K562 (cell line): ENCODE results near the gene NPM1. TPM values are rescaled to one million over a fixed set of nuclear protein-coding genes. Genes with fewer than 3 reads are reported as not detected.

Experiments
- ATAC-seq: fragments of 200-7000 bp; cut with Tn5 transposase; 3 replicates; pipeline ENCODE4 v1.9.1; 2020; ENCODE audit warnings: moderate library complexity
- BruUV-seq: library from RNA; stranded (reverse); fragments of 400-500 nt; replicated peaks from 2 replicates; lab custom pipeline; 2021; lab: Mats Ljungman, UMichigan
- CTCF ChIA-PET: fragments of 300-600 bp; formaldehyde crosslinking; extraction: SDS; loops from one replicate; lab custom pipeline; 2021; ENCODE audit warnings: low intra/inter-chr PET ratio; lab: Yijun Ruan, JAX
- POLR2A ChIA-PET: fragments of 300-600, 350-650 bp; sonication (Branson Sonifier 250); formaldehyde crosslinking; extraction: SDS; loops from one replicate; lab custom pipeline; 2021; ENCODE audit warnings: antibody characterized with exemption, inconsistent platforms; lab: Yijun Ruan, JAX
- DNase-seq, 4 experiments: peaks; one replicate each; pipeline versions ENCODE4 v3.0.0 to v3.0.0-alpha.2; 2011 to 2018; ENCODE audit warnings: low spot score in 3 of 4, mixed read lengths in 3 of 4; ENCODE audit errors: extremely low read depth in 1 of 4
- FAIRE-seq: peaks from 2 replicates; lab custom pipeline; 2011; peaks lifted over from hg19 to GRCh38; lab: Jason Lieb, UNC
- H2AFZ ChIP-seq: 2 replicates; pipeline ENCODE4 v1.6.0; 2011; ENCODE audit warnings: low read depth, low read length, control low read depth, inconsistent platforms
- H3K27ac ChIP-seq: fragments of 200-600 bp; 3 replicates; pipeline ENCODE4 v1.8.0; 2011; ENCODE audit warnings: low read depth, mild to moderate bottlenecking, control low read depth, inconsistent platforms, low read length, moderate library complexity, mixed read lengths; ENCODE audit errors: extremely low read depth
- H3K27me3 ChIP-seq, 2 experiments: fragments of 300-600 bp in 1 of 2; 2 replicates in 1 of 2; 3 replicates in 1 of 2; pipeline versions ENCODE4 v1.6.0 to v1.8.0; 2011; ENCODE audit warnings: inconsistent platforms in 2 of 2, low read length in 2 of 2, mild to moderate bottlenecking in 1 of 2, mixed read lengths in 1 of 2, moderate library complexity in 1 of 2; ENCODE audit not compliant: control insufficient read depth in 2 of 2, insufficient read depth in 2 of 2
- H3K36me3 ChIP-seq: fragments of 300-600 bp; 3 replicates; pipeline ENCODE4 v1.8.0; 2011; ENCODE audit warnings: mild to moderate bottlenecking, low read length, inconsistent platforms; ENCODE audit not compliant: control insufficient read depth, insufficient read depth
- H3K4me1 ChIP-seq, 2 experiments: fragments of 200-600 bp in 1 of 2; replicated peaks in 1 of 2; 2 replicates in 1 of 2; 3 replicates in 1 of 2; pipeline versions ENCODE4 v1.5.1 to v1.8.0; 2011; ENCODE audit warnings: inconsistent platforms in 2 of 2, low read length in 2 of 2, mild to moderate bottlenecking in 1 of 2, mixed read lengths in 1 of 2, moderate library complexity in 1 of 2; ENCODE audit not compliant: control insufficient read depth in 2 of 2, insufficient read depth in 2 of 2
- H3K4me2 ChIP-seq: 2 replicates; pipeline ENCODE4 v1.6.1; 2011; ENCODE audit warnings: low read length, control low read depth, inconsistent platforms, mixed read lengths; ENCODE audit not compliant: insufficient read depth
- H3K4me3 ChIP-seq: fragments of 200-600 bp; sonication (generic), shearing (Covaris generic); 2 replicates; pipeline ENCODE4 v1.5.1; 2016; ENCODE audit warnings: control low read depth, inconsistent platforms
- H3K79me2 ChIP-seq: fragments of 200-600 bp; 3 replicates; pipeline ENCODE4 v1.8.0; 2011; ENCODE audit warnings: low read length, inconsistent platforms; ENCODE audit not compliant: control insufficient read depth, insufficient read depth
- H3K9ac ChIP-seq, 2 experiments: 2 replicates each; pipeline versions ENCODE4 v1.6.0 to v1.6.1; 2011; ENCODE audit warnings: low read depth in 2 of 2, low read length in 2 of 2, control low read depth in 1 of 2, inconsistent platforms in 1 of 2, mild to moderate bottlenecking in 1 of 2, mixed read lengths in 1 of 2; ENCODE audit not compliant: insufficient read depth in 1 of 2
- H3K9me1 ChIP-seq: one replicate; pipeline ENCODE4 v1.6.0; 2011; ENCODE audit warnings: inconsistent platforms, mild to moderate bottlenecking, low read length, moderate library complexity; ENCODE audit not compliant: control insufficient read depth, insufficient read depth
- H3K9me3 ChIP-seq: replicated peaks from 2 replicates; pipeline ENCODE4 v1.5.1; 2011; ENCODE audit warnings: low read depth, low read length, inconsistent platforms; ENCODE audit not compliant: control insufficient read depth, insufficient read depth
- H4K20me1 ChIP-seq: replicated peaks from 2 replicates; pipeline ENCODE4 v1.6.1; 2011; ENCODE audit warnings: low read length, inconsistent platforms, mixed read lengths; ENCODE audit not compliant: control insufficient read depth, insufficient read depth
- ESRRA ChIP-seq: fragments of 450-650 bp; IDR thresholded peaks from 2 replicates; pipeline ENCODE4 v1.6.1; 2014; ENCODE audit warnings: low read depth, mild to moderate bottlenecking, moderate library complexity, borderline replicate concordance
- HDAC2 ChIP-seq: fragments of 450-650 bp; IDR thresholded peaks from 2 replicates; pipeline ENCODE4 v1.6.1; 2016; ENCODE audit warnings: mild to moderate bottlenecking
- ILF3 ChIP-seq: fragments of 450-650 bp; IDR thresholded peaks from 2 replicates; pipeline ENCODE4 v1.6.1; 2018; ENCODE audit warnings: antibody characterized with exemption, mild to moderate bottlenecking, moderate library complexity, borderline replicate concordance
- IRF2 ChIP-seq: sonication (generic); formaldehyde crosslinking; IDR thresholded peaks from 2 replicates; pipeline ENCODE4 v1.8.1; 2022; ENCODE audit warnings: mild to moderate bottlenecking, missing genetic modification reagents
- NFATC3 ChIP-seq: fragments of 450-650 bp; IDR thresholded peaks from 2 replicates; pipeline ENCODE4 v1.6.1; 2017; ENCODE audit warnings: mild to moderate bottlenecking
- RAD51 ChIP-seq: fragments of 450-650 bp; IDR thresholded peaks from 2 replicates; pipeline ENCODE4 v1.7.1; 2016; ENCODE audit warnings: low read depth, mild to moderate bottlenecking, borderline replicate concordance
- SMARCA5 ChIP-seq: fragments of 450-650 bp; IDR thresholded peaks from 2 replicates; pipeline ENCODE4 v1.6.1; 2016
- TAF1 ChIP-seq: IDR thresholded peaks from 2 replicates; pipeline ENCODE4 v1.6.1; 2011; ENCODE audit warnings: mild to moderate bottlenecking, low read length, moderate library complexity; ENCODE audit not compliant: insufficient read depth, control insufficient read depth, severe bottlenecking; ENCODE audit errors: extremely low read depth
- ZNF830 ChIP-seq: fragments of 250-450 bp; sonication (Bioruptor Pico); IDR thresholded peaks from 2 replicates; pipeline ENCODE4 v1.5.0; 2021; ENCODE audit warnings: mild to moderate bottlenecking
- WGBS: fragments of 100-300 bp; shearing (Covaris generic); methylation state at CpG from one replicate; pipeline ENCODE4 v1.1.6; 2016; ENCODE audit warnings: low coverage, mixed read lengths; ENCODE audit not compliant: insufficient coverage; ENCODE audit errors: missing lambda C conversion rate; 5-methylcytosine and 5-hydroxymethylcytosine counted together
- in situ Hi-C: fragments of 300-500 bp; cut with MboI; formaldehyde crosslinking; loops from 4 replicates; pipeline ENCODE4 v1.15.0; 2018; ENCODE audit warnings: inconsistent platforms, mixed read lengths
- intact Hi-C: fragments of 100-400 bp; cut with micrococcal nuclease; formaldehyde crosslinking; loops from 2 replicates; pipeline ENCODE4 v1.14.2; 2022
- polyA plus RNA-seq, 8 experiments: library from polyadenylated mRNA; depleted of rRNA in 4 of 8; stranded (reverse) in 5 of 8; unstranded in 3 of 8; fragments of >200 nt; fragmentation: Nextera tagmentation in 2 of 8; fragmentation: Illumina TruSeq in 1 of 8; extraction: Ambion mirVana in 2 of 8; extraction: Trizol in 1 of 8; gene quantifications; 2 replicates each; pipeline versions ENCODE4 v1.2.1 to v1.2.3, GENCODE V29; 2011 to 2014; ENCODE audit warnings: inconsistent platforms in 1 of 8, missing spikeins in 1 of 8
- total RNA-seq, 7 experiments: library from RNA; depleted of rRNA in 6 of 7; stranded (reverse); fragments of >200 nt in 6 of 7; fragmentation: Illumina TruSeq in 2 of 7; extraction: Trizol in 2 of 7; gene quantifications; 2 replicates each; pipeline versions ENCODE4 v1.2.1 to v1.2.3, GENCODE V29; 2011 to 2021; ENCODE audit warnings: low replicate concordance in 1 of 7
- TF ChIP-seq, protein P1 (sequence below): sonication (generic); formaldehyde crosslinking; IDR thresholded peaks from 2 replicates; pipeline ENCODE4 v1.8.0; 2023; ENCODE audit warnings: mild to moderate bottlenecking, missing genetic modification reagents
- TF ChIP-seq, protein P2 (sequence below): IDR thresholded peaks from 2 replicates; pipeline ENCODE4 v1.6.1; 2014; ENCODE audit warnings: antibody characterized with exemption
- TF ChIP-seq, protein P3 (sequence below): fragments of 200-800 bp; sonication (Bioruptor generic); IDR thresholded peaks from 2 replicates; pipeline ENCODE4 v1.6.1; 2017; ENCODE audit warnings: missing genetic modification characterization, missing compliant biosample characterization

NPM1 gene
- total and polyA plus RNA-seq, 9 of the 15 experiments (the other 6 are each of a cell fraction or from before 2014, with no cell fraction given), result 2,438 to 6,909 (median 5,639) TPM

DNA sequence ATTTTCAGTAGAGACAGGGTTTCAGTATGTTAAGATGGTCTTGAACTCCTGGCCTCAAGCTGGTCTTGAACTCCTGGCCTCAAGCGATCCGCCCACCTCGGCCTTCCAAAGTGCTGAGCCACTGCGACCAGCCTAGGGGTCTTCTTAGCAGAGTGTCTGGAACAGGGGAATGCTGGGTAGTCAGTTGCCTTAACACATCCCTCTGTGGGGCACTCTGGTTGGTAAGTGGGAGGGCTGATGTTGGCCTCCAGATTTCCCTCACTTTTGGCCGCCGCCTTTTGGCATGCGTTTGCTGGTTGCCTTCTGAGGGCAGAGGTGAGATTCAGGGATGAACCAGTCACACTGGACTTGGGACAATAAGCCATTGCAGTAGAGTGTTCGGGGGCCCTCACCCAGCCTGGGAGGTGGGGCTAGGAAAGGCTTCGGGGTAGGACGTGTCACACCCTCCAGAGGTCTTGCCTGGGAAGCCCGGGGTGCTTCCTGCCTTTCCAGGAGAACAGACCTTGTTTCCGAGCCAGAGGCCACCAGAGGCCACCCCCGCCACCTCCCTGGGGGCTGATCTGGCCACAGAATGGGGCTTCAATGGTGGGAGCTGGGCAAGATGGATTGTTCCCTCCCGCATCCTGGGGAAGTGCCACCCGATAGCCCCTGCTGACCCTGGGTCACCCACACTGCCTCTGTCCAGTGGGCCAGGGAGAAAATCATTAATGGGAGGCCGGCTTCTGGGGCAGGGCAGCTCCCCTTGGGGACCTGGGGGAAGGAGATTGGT lies 45.1 kb downstream of the NPM1 start:
- ChIA-PET POLR2A (no interaction called here), CTCF (no interaction called here)
- Histone ChIP-seq H3K4me1 (peaks cover 5 to 18% of the 10 kb centered on the region in 2 experiments; a peak in 3 of 5 replicates), H3K27me3 (peaks cover 0 to 22% of the 10 kb centered on the region in 2 experiments; a peak in 3 of 5 replicates), H4K20me1 (peaks cover 14% of the 10 kb centered on the region; the same call in 1 of the 2 replicates), H3K9me1 (no peaks in the 10 kb centered on the region), H3K4me3 (no peak overlapping the region), H3K9ac (peak overlapping the region in 1 of 2 experiments; percentile 58; a peak in 2 of 4 replicates), H3K9me3 (no peaks in the 10 kb centered on the region), H3K79me2 (no peaks in the 10 kb centered on the region), H3K4me2 (no peak overlapping the region), H3K36me3 (no peaks in the 10 kb centered on the region), H2AFZ (no peak overlapping the region), H3K27ac (no peak overlapping the region)
- 33% methylated on average over 16 of the region's 16 CpGs for WGBS
- intact Hi-C loops (no loop called here), in situ Hi-C loops (no loop called here)
- no TSS peak for BruUV-seq
- FAIRE-seq, result no peak
- DNase-seq, result no peak
- ATAC-seq, result no peak
- TF ChIP-seq ZNF830 (CRISPR knock-in tag), result no peak
- TF ChIP-seq SMARCA5, result no peak
- TF ChIP-seq, protein P1, sequence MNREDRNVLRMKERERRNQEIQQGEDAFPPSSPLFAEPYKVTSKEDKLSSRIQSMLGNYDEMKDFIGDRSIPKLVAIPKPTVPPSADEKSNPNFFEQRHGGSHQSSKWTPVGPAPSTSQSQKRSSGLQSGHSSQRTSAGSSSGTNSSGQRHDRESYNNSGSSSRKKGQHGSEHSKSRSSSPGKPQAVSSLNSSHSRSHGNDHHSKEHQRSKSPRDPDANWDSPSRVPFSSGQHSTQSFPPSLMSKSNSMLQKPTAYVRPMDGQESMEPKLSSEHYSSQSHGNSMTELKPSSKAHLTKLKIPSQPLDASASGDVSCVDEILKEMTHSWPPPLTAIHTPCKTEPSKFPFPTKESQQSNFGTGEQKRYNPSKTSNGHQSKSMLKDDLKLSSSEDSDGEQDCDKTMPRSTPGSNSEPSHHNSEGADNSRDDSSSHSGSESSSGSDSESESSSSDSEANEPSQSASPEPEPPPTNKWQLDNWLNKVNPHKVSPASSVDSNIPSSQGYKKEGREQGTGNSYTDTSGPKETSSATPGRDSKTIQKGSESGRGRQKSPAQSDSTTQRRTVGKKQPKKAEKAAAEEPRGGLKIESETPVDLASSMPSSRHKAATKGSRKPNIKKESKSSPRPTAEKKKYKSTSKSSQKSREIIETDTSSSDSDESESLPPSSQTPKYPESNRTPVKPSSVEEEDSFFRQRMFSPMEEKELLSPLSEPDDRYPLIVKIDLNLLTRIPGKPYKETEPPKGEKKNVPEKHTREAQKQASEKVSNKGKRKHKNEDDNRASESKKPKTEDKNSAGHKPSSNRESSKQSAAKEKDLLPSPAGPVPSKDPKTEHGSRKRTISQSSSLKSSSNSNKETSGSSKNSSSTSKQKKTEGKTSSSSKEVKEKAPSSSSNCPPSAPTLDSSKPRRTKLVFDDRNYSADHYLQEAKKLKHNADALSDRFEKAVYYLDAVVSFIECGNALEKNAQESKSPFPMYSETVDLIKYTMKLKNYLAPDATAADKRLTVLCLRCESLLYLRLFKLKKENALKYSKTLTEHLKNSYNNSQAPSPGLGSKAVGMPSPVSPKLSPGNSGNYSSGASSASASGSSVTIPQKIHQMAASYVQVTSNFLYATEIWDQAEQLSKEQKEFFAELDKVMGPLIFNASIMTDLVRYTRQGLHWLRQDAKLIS (CRISPR knock-in tag), result no peak
- TF ChIP-seq, protein P2, sequence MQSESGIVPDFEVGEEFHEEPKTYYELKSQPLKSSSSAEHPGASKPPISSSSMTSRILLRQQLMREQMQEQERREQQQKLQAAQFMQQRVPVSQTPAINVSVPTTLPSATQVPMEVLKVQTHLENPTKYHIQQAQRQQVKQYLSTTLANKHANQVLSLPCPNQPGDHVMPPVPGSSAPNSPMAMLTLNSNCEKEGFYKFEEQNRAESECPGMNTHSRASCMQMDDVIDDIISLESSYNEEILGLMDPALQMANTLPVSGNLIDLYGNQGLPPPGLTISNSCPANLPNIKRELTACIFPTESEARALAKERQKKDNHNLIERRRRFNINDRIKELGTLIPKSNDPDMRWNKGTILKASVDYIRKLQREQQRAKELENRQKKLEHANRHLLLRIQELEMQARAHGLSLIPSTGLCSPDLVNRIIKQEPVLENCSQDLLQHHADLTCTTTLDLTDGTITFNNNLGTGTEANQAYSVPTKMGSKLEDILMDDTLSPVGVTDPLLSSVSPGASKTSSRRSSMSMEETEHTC, result no peak
- no peak for TF ChIP-seq ESRRA
- no peak for TF ChIP-seq TAF1
- TF ChIP-seq, protein P3, sequence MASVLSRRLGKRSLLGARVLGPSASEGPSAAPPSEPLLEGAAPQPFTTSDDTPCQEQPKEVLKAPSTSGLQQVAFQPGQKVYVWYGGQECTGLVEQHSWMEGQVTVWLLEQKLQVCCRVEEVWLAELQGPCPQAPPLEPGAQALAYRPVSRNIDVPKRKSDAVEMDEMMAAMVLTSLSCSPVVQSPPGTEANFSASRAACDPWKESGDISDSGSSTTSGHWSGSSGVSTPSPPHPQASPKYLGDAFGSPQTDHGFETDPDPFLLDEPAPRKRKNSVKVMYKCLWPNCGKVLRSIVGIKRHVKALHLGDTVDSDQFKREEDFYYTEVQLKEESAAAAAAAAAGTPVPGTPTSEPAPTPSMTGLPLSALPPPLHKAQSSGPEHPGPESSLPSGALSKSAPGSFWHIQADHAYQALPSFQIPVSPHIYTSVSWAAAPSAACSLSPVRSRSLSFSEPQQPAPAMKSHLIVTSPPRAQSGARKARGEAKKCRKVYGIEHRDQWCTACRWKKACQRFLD, result no peak
- TF ChIP-seq IRF2 (CRISPR knock-in tag), result no peak
- no peak for TF ChIP-seq ILF3
- TF ChIP-seq RAD51, result no peak
- no peak for TF ChIP-seq NFATC3
- TF ChIP-seq HDAC2, result no peak
